Left lung (tissue), 10 donors: ENCODE data around the gene IL17REL. TPM values are rescaled to one million over a fixed set of nuclear protein-coding genes. Genes with fewer than 3 reads are reported as not detected.

Experiments used
- ATAC-seq: fragments of 200-7000 bp; cut with Tn5 transposase; one replicate; pipeline ENCODE4 v1.9.1; 2020; ENCODE audit warnings: moderate library complexity
- DNase-seq, 4 donors: peaks; one replicate each; pipeline ENCODE4 v3.0.0-alpha.2; 2013 to 2020
- H3K27ac ChIP-seq, 2 donors: fragments of 200-600 bp; sonication (generic) in 1 of 2; one replicate each; pipeline versions ENCODE4 v1.5.0 to v1.8.0; 2020 to 2021
- H3K27me3 ChIP-seq, 2 donors: fragments of 200-600 bp; sonication (generic) in 1 of 2; one replicate each; pipeline versions ENCODE4 v1.5.0 to v1.8.0; 2020 to 2021
- H3K36me3 ChIP-seq, 2 donors: fragments of 200-600 bp; sonication (generic) in 1 of 2; one replicate each; pipeline versions ENCODE4 v1.5.0 to v1.8.0; 2020 to 2021
- H3K4me1 ChIP-seq, 2 donors: fragments of 200-600 bp; one replicate each; pipeline ENCODE4 v1.8.0; 2021
- H3K4me3 ChIP-seq, 2 donors: fragments of 200-600 bp; sonication (generic) in 1 of 2; one replicate each; pipeline versions ENCODE4 v1.5.0 to v1.8.0; 2020 to 2021; ENCODE audit warnings: mild to moderate bottlenecking in 1 of 2
- H3K9me3 ChIP-seq, 2 donors: fragments of 200-600 bp; sonication (generic) in 1 of 2; one replicate each; pipeline versions ENCODE4 v1.5.0 to v1.8.0; 2020 to 2021
- CTCF ChIP-seq, 2 donors: fragments of 200-600 bp; sonication (generic) in 1 of 2; IDR thresholded peaks; one replicate each; pipeline versions ENCODE4 v1.5.0 to v1.8.0; 2021; ENCODE audit warnings: antibody characterized with exemption in 2 of 2
- intact Hi-C, 2 donors: fragments of 100-400 bp; cut with DNase I; formaldehyde crosslinking; loops; one replicate each; pipeline versions ENCODE4 v1.11.2 to v1.14.2; 2022
- polyA plus RNA-seq, 6 donors: library from polyadenylated mRNA; unstranded; fragments of 120-200 nt; gene quantifications; one replicate each; pipeline ENCODE4 v1.2.1, GENCODE V29; 2013; ENCODE audit not compliant: insufficient read length in 6 of 6
- total RNA-seq, 2 donors: library from RNA; stranded (reverse); fragmentation: NEBNext Ultra II Directional; extraction: Animal tissue kit (Norgen Biotek cat#: 25700); gene quantifications; one replicate each; pipeline ENCODE4 v1.2.1, GENCODE V29; 2021
- donor health status: DM: no; HTN: yes; CAD: no.
- donor health status: DM: no; HTN: no; CAD: no.

Gene IL17REL
- total and polyA plus RNA-seq, 8 donors, result 0.06 to 0.17 (median 0.07) TPM; not detected in 3

- Histone ChIP-seq H3K4me3 (no peak overlapping the region), H3K36me3 (no peaks in the 10 kb centered on the region), H3K4me1 (peaks cover 6 to 18% of the 10 kb centered on the region in 2 donors), H3K9me3 (no peaks in the 10 kb centered on the region), H3K27ac (no peak overlapping the region), H3K27me3 (peaks cover 14 to 28% of the 10 kb centered on the region in 2 donors)
- peak; percentile 66 for ATAC-seq
- DNase-seq, result no peak
- peak; percentile 59 to 81 for TF ChIP-seq CTCF (IDR thresholded peaks at IDR 0.05)
- intact Hi-C loops, result loop anchor here in 1 of 2 donors (10.0 kb wide), 1 partner anchor 55 kb away; no protein-coding TSS in a partner anchor
Measured at GRCh38 chr22:49979587-49980264, 32.8 kb downstream of the IL17REL start.

GRCh38 chr22:49977578-49977977, 35.0 kb downstream of the IL17REL start:
- peaks cover 0 to 7% of the 10 kb centered on the region in 2 donors for H3K27me3 ChIP-seq
- no peak for TF ChIP-seq CTCF (IDR thresholded peaks at IDR 0.05)
- intact Hi-C loops, result no loop called here
- ATAC-seq (no peak), DNase-seq (no peak)
- H3K27ac ChIP-seq, result no peak overlapping the region
- no peaks in the 10 kb centered on the region for H3K36me3 ChIP-seq
- peaks cover 0 to 9% of the 10 kb centered on the region in 2 donors for H3K4me1 ChIP-seq
- no peaks in the 10 kb centered on the region for H3K9me3 ChIP-seq
- H3K4me3 ChIP-seq, result no peak overlapping the region

GRCh38 chr22:49976439-49977175, 36.0 kb downstream of the IL17REL start:
- TF ChIP-seq CTCF (IDR thresholded peaks at IDR 0.05), result no peak
- no peaks in the 10 kb centered on the region for H3K36me3 ChIP-seq
- intact Hi-C loops, result no loop called here
- H3K9me3 ChIP-seq, result no peaks in the 10 kb centered on the region
- H3K27me3 ChIP-seq, result peaks cover 0 to 8% of the 10 kb centered on the region in 2 donors
- H3K4me1 ChIP-seq, result peaks cover 4 to 19% of the 10 kb centered on the region in 2 donors
- DNase-seq, result no peak
- H3K27ac ChIP-seq, result peak overlapping the region in 1 of 2 donors; percentile 48
- no peak overlapping the region for H3K4me3 ChIP-seq
- ATAC-seq, result no peak

- Histone ChIP-seq H3K27me3 (peaks cover 0 to 8% of the 10 kb centered on the region in 2 donors), H3K36me3 (no peaks in the 10 kb centered on the region), H3K27ac (peak overlapping the region in 1 of 2 donors; percentile 48), H3K4me1 (peaks cover 7 to 27% of the 10 kb centered on the region in 2 donors), H3K9me3 (no peaks in the 10 kb centered on the region), H3K4me3 (no peak overlapping the region)
- TF ChIP-seq CTCF (IDR thresholded peaks at IDR 0.05), result no peak
- intact Hi-C loops, result no loop called here
- DNase-seq, result peak in 2 of 4 donors; percentile 33 to 82
- no peak for ATAC-seq
Measured at GRCh38 chr22:49975543-49976389, 36.8 kb downstream of the IL17REL start.
